Liver (tissue), 9 donors: ENCODE results near the gene ZSWIM8. TPM values are rescaled to one million over a fixed set of nuclear protein-coding genes. Genes with fewer than 3 reads are reported as not detected.

Experiments
- DNase-seq: peaks from one replicate; pipeline ENCODE4 v3.0.0-alpha.2; 2017; ENCODE audit warnings: low spot score
- H3K27ac ChIP-seq, 2 donors: one replicate each; pipeline ENCODE4 v1.7.0; 2013; ENCODE audit warnings: inconsistent platforms in 2 of 2, low read length in 2 of 2, control low read depth in 1 of 2, low read depth in 1 of 2, mild to moderate bottlenecking in 1 of 2
- H3K27me3 ChIP-seq, 4 donors: one replicate each; pipeline versions ENCODE4 v1.6.1 to v1.7.0; 2013; ENCODE audit warnings: low read length in 3 of 4, inconsistent platforms in 1 of 4, mild to moderate bottlenecking in 1 of 4, moderate library complexity in 1 of 4; ENCODE audit not compliant: control insufficient read depth in 4 of 4, insufficient read depth in 4 of 4
- H3K36me3 ChIP-seq, 4 donors: one replicate each; pipeline versions ENCODE4 v1.6.1 to v1.7.0; 2013; ENCODE audit warnings: low read length in 3 of 4, mild to moderate bottlenecking in 3 of 4, low read depth in 1 of 4, moderate library complexity in 1 of 4; ENCODE audit not compliant: control insufficient read depth in 4 of 4, insufficient read depth in 3 of 4
- H3K4me1 ChIP-seq, 4 donors: one replicate each; pipeline versions ENCODE4 v1.6.1 to v1.7.0; 2013; ENCODE audit warnings: low read length in 3 of 4, mild to moderate bottlenecking in 3 of 4, moderate library complexity in 1 of 4; ENCODE audit not compliant: control insufficient read depth in 4 of 4, insufficient read depth in 4 of 4
- H3K4me3 ChIP-seq, 3 donors: one replicate each; pipeline versions ENCODE4 v1.6.1 to v1.7.0; 2013; ENCODE audit warnings: low read length in 3 of 3, control low read depth in 1 of 3, low read depth in 1 of 3, mild to moderate bottlenecking in 1 of 3
- H3K9ac ChIP-seq, 2 donors: one replicate each; pipeline ENCODE4 v1.7.0; 2013; ENCODE audit warnings: low read length in 2 of 2, mild to moderate bottlenecking in 2 of 2, moderate library complexity in 2 of 2, control low read depth in 1 of 2, low read depth in 1 of 2
- H3K9me3 ChIP-seq, 4 donors: one replicate each; pipeline versions ENCODE4 v1.6.1 to v1.7.0; 2013; ENCODE audit warnings: low read length in 3 of 4; ENCODE audit not compliant: control insufficient read depth in 4 of 4
- ATF3 ChIP-seq: IDR thresholded peaks from 2 replicates; pipeline ENCODE4 v1.6.1; 2016; ENCODE audit warnings: antibody characterized with exemption
- EGR1 ChIP-seq, 2 donors: IDR thresholded peaks; 2 replicates each; pipeline ENCODE4 v1.6.1; 2016 to 2018; ENCODE audit warnings: antibody characterized with exemption in 2 of 2, low read depth in 2 of 2
- FOXA1 ChIP-seq: IDR thresholded peaks from 2 replicates; pipeline ENCODE4 v1.6.1; 2016; ENCODE audit warnings: antibody characterized with exemption
- FOXA2 ChIP-seq: IDR thresholded peaks from 2 replicates; pipeline ENCODE4 v1.6.1; 2016; ENCODE audit warnings: antibody characterized with exemption
- GABPA ChIP-seq, 2 donors: IDR thresholded peaks in 1 of 2; conservative IDR thresholded peaks in 1 of 2; 2 replicates each; pipeline ENCODE4 v1.6.1; 2016; ENCODE audit warnings: antibody characterized with exemption in 2 of 2, mild to moderate bottlenecking in 1 of 2, moderate library complexity in 1 of 2
- HNF4A ChIP-seq, 2 donors: conservative IDR thresholded peaks; 2 replicates each; pipeline ENCODE4 v1.6.1; 2016; ENCODE audit warnings: antibody characterized with exemption in 2 of 2, mild to moderate bottlenecking in 2 of 2
- HNF4G ChIP-seq: IDR thresholded peaks from 2 replicates; pipeline ENCODE4 v1.6.1; 2016; ENCODE audit warnings: antibody characterized with exemption
- JUND ChIP-seq, 2 donors: IDR thresholded peaks; 2 replicates each; pipeline ENCODE4 v1.6.1; 2016; ENCODE audit warnings: antibody characterized with exemption in 2 of 2
- MAX ChIP-seq: IDR thresholded peaks from 2 replicates; pipeline ENCODE4 v1.6.1; 2016; ENCODE audit warnings: antibody characterized with exemption
- NR2F2 ChIP-seq: IDR thresholded peaks from 2 replicates; pipeline ENCODE4 v1.6.1; 2016; ENCODE audit warnings: antibody characterized with exemption
- RAD21 ChIP-seq, 2 donors: IDR thresholded peaks; 2 replicates each; pipeline ENCODE4 v1.6.1; 2016; ENCODE audit warnings: antibody characterized with exemption in 2 of 2, mild to moderate bottlenecking in 2 of 2
- REST ChIP-seq: IDR thresholded peaks from 2 replicates; pipeline ENCODE4 v1.6.1; 2016; ENCODE audit warnings: antibody characterized with exemption, mild to moderate bottlenecking
- RXRA ChIP-seq, 2 donors: IDR thresholded peaks; 2 replicates each; pipeline ENCODE4 v1.6.1; 2017 to 2018; ENCODE audit warnings: antibody characterized with exemption in 2 of 2, mild to moderate bottlenecking in 1 of 2
- SP1 ChIP-seq: IDR thresholded peaks from 2 replicates; pipeline ENCODE4 v1.6.1; 2018; ENCODE audit warnings: antibody characterized with exemption, mild to moderate bottlenecking
- ZBTB33 ChIP-seq: IDR thresholded peaks from 2 replicates; pipeline ENCODE4 v1.6.1; 2016; ENCODE audit warnings: antibody characterized with exemption
- WGBS: extraction: QIAGEN DNeasy Blood & Tissue Kit; methylation state at CpG from one replicate; pipeline ENCODE4 v1.1.7; 2013; 5-methylcytosine and 5-hydroxymethylcytosine counted together
- polyA plus RNA-seq, 2 donors: library from polyadenylated mRNA; stranded (reverse) in 1 of 2; unstranded in 1 of 2; fragments of 200-250 nt in 1 of 2; fragments of >200 nt in 1 of 2; fragmentation: Nextera tagmentation in 1 of 2; extraction: Ambion mirVana in 1 of 2; gene quantifications; one replicate each; pipeline versions ENCODE4 v1.2.1 to v1.2.3, GENCODE V29; 2013 to 2015
- total RNA-seq, 2 donors: library from RNA; depleted of rRNA; stranded (reverse); fragments of >200 nt; gene quantifications; one replicate each; pipeline ENCODE4 v1.2.3, GENCODE V29; 2014
- TF ChIP-seq, protein P1 (sequence below): fragments of 150-350 bp; IDR thresholded peaks from 2 replicates; pipeline ENCODE4 v1.5.1; 2017; ENCODE audit warnings: improper control_type of control experiment, low read depth, low read length; ENCODE audit not compliant: missing input control
- donor health status: healthy.
- donor health status: healthy.
- donor health status: healthy.
- donor health status: healthy.
- donor health status: healthy.

ZSWIM8 gene
- total and polyA plus RNA-seq, 4 donors: 33.3 to 66.2 (median 44.4) TPM

DNA sequence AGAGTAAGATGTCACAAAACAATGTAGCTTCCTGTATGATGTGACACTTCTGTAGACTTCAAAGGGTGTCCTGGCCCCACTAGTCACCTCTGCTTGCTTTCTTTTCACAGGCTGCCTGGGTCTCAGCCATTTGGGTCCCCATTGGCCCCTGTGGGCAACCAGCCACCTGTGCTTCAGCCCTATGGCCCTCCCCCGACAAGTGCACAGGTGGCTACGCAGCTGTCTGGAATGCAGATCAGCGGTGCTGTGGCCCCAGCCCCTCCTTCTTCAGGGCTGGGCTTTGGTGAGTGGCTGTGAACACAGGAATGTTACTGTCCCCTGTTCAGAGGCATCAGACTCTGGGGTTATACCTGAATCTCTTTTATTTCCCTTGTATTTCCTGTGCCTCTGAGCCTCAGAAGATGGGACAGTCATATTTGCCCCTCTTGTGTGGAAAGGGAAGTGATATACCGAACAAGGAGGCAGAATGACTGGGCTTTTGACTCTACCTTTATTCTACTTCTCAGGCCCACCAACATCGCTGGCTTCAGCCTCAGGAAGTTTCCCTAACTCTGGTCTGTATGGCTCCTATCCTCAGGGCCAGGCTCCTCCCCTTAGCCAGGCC lies 25.8 kb upstream of the ZSWIM8 start:
- DNase-seq: no peak
- Histone ChIP-seq H3K27me3 (no peaks in the 10 kb centered on the region), H3K9me3 (no peaks in the 10 kb centered on the region), H3K4me3 (no peak overlapping the region), H3K36me3 (peaks cover 22 to 66% (median 48%) of the 10 kb centered on the region in 4 donors), H3K4me1 (no peaks in the 10 kb centered on the region), H3K9ac (no peak overlapping the region), H3K27ac (no peak overlapping the region)
- 87% methylated on average over 5 of the region's 5 CpGs for WGBS
- no peak for TF ChIP-seq JUND (IDR thresholded peaks at IDR 0.05)
- no peak for TF ChIP-seq ATF3
- no peak for TF ChIP-seq MAX
- TF ChIP-seq EGR1 (IDR thresholded peaks at IDR 0.05; ENCODE audit: low read depth in 2 of 2): no peak
- no peak for TF ChIP-seq ZBTB33
- TF ChIP-seq HNF4G: no peak
- TF ChIP-seq RAD21 (IDR thresholded peaks at IDR 0.05): no peak
- no peak for TF ChIP-seq HNF4A (conservative IDR thresholded peaks at IDR 0.05)
- no peak for TF ChIP-seq FOXA1

DNA sequence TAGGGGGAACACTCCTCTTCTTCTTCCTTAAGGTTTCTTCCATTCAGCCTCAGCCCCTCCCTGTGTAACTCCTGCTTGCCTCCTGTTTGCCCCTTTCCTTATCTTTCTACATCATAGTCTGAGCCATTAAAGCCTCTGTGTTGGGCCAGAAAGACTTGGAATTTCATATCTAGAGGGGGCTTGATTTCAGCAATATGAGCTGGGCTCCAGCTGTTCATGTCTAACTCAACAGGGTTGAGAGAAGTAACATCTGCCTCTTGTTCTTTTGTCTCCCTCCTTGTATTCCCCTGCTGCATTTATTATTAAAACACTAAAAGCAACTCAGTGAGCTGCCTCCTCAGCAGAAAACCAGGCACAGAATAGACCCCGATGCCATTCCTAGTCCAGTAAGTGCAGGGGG lies 23.6 kb upstream of the ZSWIM8 start:
- no peaks in the 10 kb centered on the region for H3K27me3 ChIP-seq
- TF ChIP-seq, protein P1, sequence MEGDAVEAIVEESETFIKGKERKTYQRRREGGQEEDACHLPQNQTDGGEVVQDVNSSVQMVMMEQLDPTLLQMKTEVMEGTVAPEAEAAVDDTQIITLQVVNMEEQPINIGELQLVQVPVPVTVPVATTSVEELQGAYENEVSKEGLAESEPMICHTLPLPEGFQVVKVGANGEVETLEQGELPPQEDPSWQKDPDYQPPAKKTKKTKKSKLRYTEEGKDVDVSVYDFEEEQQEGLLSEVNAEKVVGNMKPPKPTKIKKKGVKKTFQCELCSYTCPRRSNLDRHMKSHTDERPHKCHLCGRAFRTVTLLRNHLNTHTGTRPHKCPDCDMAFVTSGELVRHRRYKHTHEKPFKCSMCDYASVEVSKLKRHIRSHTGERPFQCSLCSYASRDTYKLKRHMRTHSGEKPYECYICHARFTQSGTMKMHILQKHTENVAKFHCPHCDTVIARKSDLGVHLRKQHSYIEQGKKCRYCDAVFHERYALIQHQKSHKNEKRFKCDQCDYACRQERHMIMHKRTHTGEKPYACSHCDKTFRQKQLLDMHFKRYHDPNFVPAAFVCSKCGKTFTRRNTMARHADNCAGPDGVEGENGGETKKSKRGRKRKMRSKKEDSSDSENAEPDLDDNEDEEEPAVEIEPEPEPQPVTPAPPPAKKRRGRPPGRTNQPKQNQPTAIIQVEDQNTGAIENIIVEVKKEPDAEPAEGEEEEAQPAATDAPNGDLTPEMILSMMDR: no peak
- TF ChIP-seq MAX (no peak), EGR1 (IDR thresholded peaks at IDR 0.05; ENCODE audit: low read depth in 2 of 2) (no peak), HNF4A (conservative IDR thresholded peaks at IDR 0.05) (no peak), FOXA1 (no peak), ZBTB33 (no peak), ATF3 (no peak), JUND (IDR thresholded peaks at IDR 0.05) (no peak), REST (no peak), FOXA2 (no peak), GABPA (IDR thresholded peaks at IDR 0.05 in 1 of 2, conservative IDR thresholded peaks at IDR 0.05 in 1 of 2) (no peak), RAD21 (IDR thresholded peaks at IDR 0.05) (no peak), NR2F2 (no peak), SP1 (no peak), RXRA (IDR thresholded peaks at IDR 0.05) (no peak)
- WGBS: 94% methylated on average over 1 of the region's 1 CpG
- no peak overlapping the region for H3K27ac ChIP-seq
- no peaks in the 10 kb centered on the region for H3K9me3 ChIP-seq
- no peaks in the 10 kb centered on the region for H3K4me1 ChIP-seq
- H3K36me3 ChIP-seq: peaks cover 30 to 82% (median 66%) of the 10 kb centered on the region in 4 donors
- no peak overlapping the region for H3K4me3 ChIP-seq
- DNase-seq: no peak
- H3K9ac ChIP-seq: no peak overlapping the region
